Transverse colon (tissue), 4 donors: ENCODE measurements around the gene CUL3.

ENCODE experiments used
- CTCF ChIP-seq, 5 experiments: fragments of 200-600 bp in 3 of 5; fragments of 450-650 bp in 2 of 5; sonication (generic) in 3 of 5; IDR thresholded peaks; 1 replicate in 2 of 5; 2 replicates in 3 of 5; pipeline ENCODE4 v1.5.1; 2016 to 2017; ENCODE audit warnings: antibody characterized with exemption in 5 of 5, inconsistent platforms in 3 of 5, mild to moderate bottlenecking in 2 of 5, moderate library complexity in 1 of 5
- POLR2A ChIP-seq: fragments of 450-650 bp; IDR thresholded peaks from one replicate; pipeline ENCODE4 v1.6.1; 2016; ENCODE audit warnings: antibody characterized with exemption, mild to moderate bottlenecking, moderate library complexity
- POLR2AphosphoS5 ChIP-seq, 3 donors: sonication (generic); formaldehyde crosslinking; IDR thresholded peaks; one replicate each; pipeline ENCODE4 v1.6.1; 2016; ENCODE audit warnings: antibody characterized with exemption in 3 of 3

- TF ChIP-seq CTCF (IDR thresholded peaks at IDR 0.05) (no peak), POLR2A (no peak), POLR2AphosphoS5 (IDR thresholded peaks at IDR 0.05) (no peak)
These were observed 22.9 kb upstream of the CUL3 start for GRCh38 chr2:224608104-224608503.
